PC-9 (cell line): ENCODE data around the gene CLDN9. TPM values are rescaled to one million over a fixed set of nuclear protein-coding genes. Genes with fewer than 3 reads are reported as not detected.
A peak's percentile ranks its signal among the peaks of the same experiment; 100 is the strongest.

Experiments
- BruUV-seq: library from RNA; stranded (reverse); fragments of 400-500 nt; replicated peaks from 2 replicates; lab custom pipeline; 2021; lab: Mats Ljungman, UMichigan
- CTCF ChIA-PET: fragments of 300-600 bp; sonication (Branson Sonifier 250); formaldehyde crosslinking; loops from one replicate; lab custom pipeline; 2022; ENCODE audit warnings: antibody characterized with exemption; lab: Charles Lee
- POLR2A ChIA-PET: fragments of 300-600 bp; sonication (Branson Sonifier 250); formaldehyde crosslinking; loops from one replicate; lab custom pipeline; 2022; ENCODE audit warnings: antibody characterized with exemption; ENCODE audit not compliant: unreplicated experiment; lab: Charles Lee
- DNase-seq, 2 experiments: peaks; one replicate each; pipeline versions ENCODE4 v3.0.0 to v3.0.0-alpha.2; 2015 to 2022; ENCODE audit warnings: mixed read lengths in 1 of 2
- H2AFZ ChIP-seq: fragments of 200-600 bp; sonication (generic); 2 replicates; pipeline ENCODE4 v1.8.1; 2017; ENCODE audit warnings: antibody characterized with exemption
- H3F3A ChIP-seq: fragments of 200-600 bp; sonication (generic); 2 replicates; pipeline ENCODE4 v1.8.1; 2017; ENCODE audit warnings: antibody characterized with exemption, mild to moderate bottlenecking, low read depth; ENCODE audit not compliant: insufficient read depth
- H3K27ac ChIP-seq: fragments of 200-600 bp; sonication (generic); 2 replicates; pipeline ENCODE4 v1.6.1; 2016; ENCODE audit warnings: mixed run types
- H3K27me3 ChIP-seq: fragments of 200-600 bp; sonication (generic); 2 replicates; pipeline ENCODE4 v1.6.1; 2016; ENCODE audit warnings: low read depth, mixed run types; ENCODE audit not compliant: insufficient read depth
- H3K36me3 ChIP-seq: fragments of 200-600 bp; sonication (generic); 2 replicates; pipeline ENCODE4 v1.6.1; 2016; ENCODE audit warnings: low read depth, mixed run types
- H3K4me1 ChIP-seq: fragments of 200-600 bp; sonication (generic); replicated peaks from 2 replicates; pipeline ENCODE4 v1.6.1; 2016; ENCODE audit warnings: mixed run types; ENCODE audit not compliant: insufficient read depth
- H3K4me2 ChIP-seq: fragments of 200-600 bp; sonication (generic); 2 replicates; pipeline ENCODE4 v1.6.1; 2017; ENCODE audit warnings: mixed run types
- H3K4me3 ChIP-seq: fragments of 200-600 bp; sonication (generic); 2 replicates; pipeline ENCODE4 v1.6.1; 2016; ENCODE audit warnings: mixed run types
- H3K79me2 ChIP-seq: fragments of 200-600 bp; sonication (generic); 2 replicates; pipeline ENCODE4 v1.6.1; 2017; ENCODE audit warnings: low read depth, mixed run types
- H3K9me2 ChIP-seq: fragments of 200-600 bp; sonication (generic); 2 replicates; pipeline ENCODE4 v1.8.1; 2017; ENCODE audit warnings: mild to moderate bottlenecking; ENCODE audit not compliant: insufficient read depth
- H3K9me3 ChIP-seq: fragments of 200-600 bp; sonication (generic); 2 replicates; pipeline ENCODE4 v1.8.1; 2016; ENCODE audit warnings: low read depth; ENCODE audit not compliant: insufficient read depth
- H4K20me1 ChIP-seq: fragments of 200-600 bp; sonication (generic); 2 replicates; pipeline ENCODE4 v1.8.1; 2017; ENCODE audit not compliant: insufficient read depth
- CTCF ChIP-seq: fragments of 200-600 bp; sonication (generic); conservative IDR thresholded peaks from 2 replicates; pipeline ENCODE4 v1.6.1; 2017; ENCODE audit warnings: mixed run types, antibody characterized with exemption, mild to moderate bottlenecking, moderate library complexity
- EZH2 ChIP-seq: fragments of 200-600 bp; sonication (generic); IDR thresholded peaks from 2 replicates; pipeline ENCODE4 v1.8.0; 2017; ENCODE audit warnings: antibody characterized with exemption, low read depth
- intact Hi-C: fragments of 100-400 bp; cut with micrococcal nuclease; formaldehyde crosslinking; loops from one replicate; pipeline ENCODE4 v1.10.0; 2022; ENCODE audit not compliant: unreplicated experiment
- total RNA-seq: library from RNA; stranded (reverse); gene quantifications from 2 replicates; pipeline ENCODE4 v1.2.3, GENCODE V29; 2021

CLDN9 gene
- total RNA-seq, 1 experiment from 2014 or later: 16.4 TPM

- intact Hi-C loops: loop anchor here (1.0 kb wide), 1 partner anchor 11 kb away; the partner anchor contains the start of gene TNFRSF12A
- peak overlapping the region; percentile 67 for H3K27ac ChIP-seq
- peak overlapping the region; percentile 72 for H3K4me2 ChIP-seq
- no TSS peak for BruUV-seq
- H3K79me2 ChIP-seq: peaks cover 19% of the 10 kb centered on the region
- H3K27me3 ChIP-seq: no peaks in the 10 kb centered on the region
- H3K4me3 ChIP-seq: peak overlapping the region; percentile 22; the same call in 1 of the 2 replicates
- no peaks in the 10 kb centered on the region for H3K36me3 ChIP-seq
- DNase-seq: peak; percentile 94 to 98
- peaks cover 76% of the 10 kb centered on the region for H3F3A ChIP-seq
- no peaks in the 10 kb centered on the region for H4K20me1 ChIP-seq
- POLR2A ChIA-PET: interaction anchor here (0.5 to 2.0 kb wide), 6 partner anchors 11 to 1378 kb away, joined by 4 to 34 read pairs (median 5); partner anchors contain the start of genes RPS2 and TNFRSF12A
- H2AFZ ChIP-seq: no peak overlapping the region
- no peaks in the 10 kb centered on the region for H3K9me2 ChIP-seq
- no peak for TF ChIP-seq CTCF
- TF ChIP-seq EZH2: no peak
- peaks cover 90% of the 10 kb centered on the region for H3K4me1 ChIP-seq
- CTCF ChIA-PET: interaction anchor here (0.5 to 1.9 kb wide), 5 partner anchors 12 to 46 kb away, joined by 3 to 5 read pairs (median 5); partner anchors contain the start of gene KREMEN2
- H3K9me3 ChIP-seq: no peaks in the 10 kb centered on the region
These were observed 2.9 kb upstream of the CLDN9 start for GRCh38 chr16:3009568-3010390.

- BruUV-seq: no TSS peak
These were observed 2.2 kb upstream of the CLDN9 start for GRCh38 chr16:3010510-3010909.

More at GRCh38 chr16:3010510-3010909, 2.2 kb upstream of the CLDN9 start:
- Histone ChIP-seq H3K27me3 (no peaks in the 10 kb centered on the region), H3K27ac (peak overlapping the region; percentile 67), H2AFZ (no peak overlapping the region), H3F3A (peaks cover 73% of the 10 kb centered on the region), H3K79me2 (peaks cover 19% of the 10 kb centered on the region), H4K20me1 (no peaks in the 10 kb centered on the region), H3K9me2 (no peaks in the 10 kb centered on the region), H3K36me3 (no peaks in the 10 kb centered on the region), H3K4me3 (0 out of 2 replicates have a peak overlapping the region, but pooled peaks have one; percentile 18), H3K9me3 (no peaks in the 10 kb centered on the region), H3K4me2 (peak overlapping the region; percentile 72), H3K4me1 (peaks cover 95% of the 10 kb centered on the region)
- CTCF ChIA-PET: interaction anchor here (0.8 to 1.9 kb wide), 3 partner anchors 18 to 21 kb away, joined by 5 read pairs; no protein-coding TSS in a partner anchor
- intact Hi-C loops: loop anchor here (1.0 kb wide), 1 partner anchor 10 kb away; the partner anchor contains the start of gene TNFRSF12A
- TF ChIP-seq EZH2 (no peak), CTCF (no peak)
- POLR2A ChIA-PET: interaction anchor here (0.5 to 2.0 kb wide), 5 partner anchors 10 to 1377 kb away, joined by 3 to 34 read pairs (median 5); partner anchors contain the start of gene TNFRSF12A
- DNase-seq: no peak
